Tibial nerve (tissue), 4 donors: Measurements from ENCODE around the gene DAPK1. TPM values are rescaled to one million over a fixed set of nuclear protein-coding genes. Genes with fewer than 3 reads are reported as not detected.

ENCODE experiments used
- DNase-seq, 2 donors: peaks; one replicate each; pipeline ENCODE4 v3.0.0-alpha.2; 2019; ENCODE audit warnings: low spot score in 2 of 2
- H3K27ac ChIP-seq, 4 donors: fragments of 200-600 bp; sonication (generic) in 3 of 4; one replicate each; pipeline ENCODE4 v1.5.1; 2017 to 2019; ENCODE audit warnings: mild to moderate bottlenecking in 1 of 4
- H3K27me3 ChIP-seq, 2 donors: fragments of 200-600 bp; sonication (generic) in 1 of 2; one replicate each; pipeline versions ENCODE4 v1.5.1 to v1.6.0; 2017 to 2019
- H3K36me3 ChIP-seq, 3 donors: fragments of 200-600 bp; sonication (generic); one replicate each; pipeline ENCODE4 v1.5.1; 2018 to 2019
- H3K4me1 ChIP-seq, 4 donors: fragments of 200-600 bp; sonication (generic) in 3 of 4; one replicate each; pipeline ENCODE4 v1.5.1; 2017 to 2019
- H3K4me3 ChIP-seq, 4 donors: fragments of 200-600 bp; sonication (generic) in 3 of 4; one replicate each; pipeline ENCODE4 v1.5.1; 2017 to 2019; ENCODE audit warnings: mild to moderate bottlenecking in 1 of 4, moderate library complexity in 1 of 4
- H3K9me3 ChIP-seq, 4 donors: fragments of 200-600 bp; sonication (generic) in 3 of 4; one replicate each; pipeline ENCODE4 v1.5.1; 2017 to 2019
- CTCF ChIP-seq, 5 experiments: fragments of 200-600 bp in 3 of 5; fragments of 450-650 bp in 2 of 5; sonication (generic) in 3 of 5; IDR thresholded peaks; one replicate each; pipeline ENCODE4 v1.5.1; 2016 to 2019; ENCODE audit warnings: antibody characterized with exemption in 5 of 5, mild to moderate bottlenecking in 3 of 5, moderate library complexity in 2 of 5
- EP300 ChIP-seq, 2 donors: sonication (generic); formaldehyde crosslinking; IDR thresholded peaks; one replicate each; pipeline ENCODE4 v1.6.1; 2017; ENCODE audit warnings: antibody characterized with exemption in 2 of 2, mild to moderate bottlenecking in 1 of 2
- POLR2A ChIP-seq, 2 donors: fragments of 450-650 bp; IDR thresholded peaks; one replicate each; pipeline ENCODE4 v1.6.1; 2017; ENCODE audit warnings: antibody characterized with exemption in 2 of 2, mild to moderate bottlenecking in 2 of 2, moderate library complexity in 2 of 2
- WGBS, 2 donors: methylation state at CpG; one replicate each; pipeline ENCODE4 v1.1.5; 2018; 5-methylcytosine and 5-hydroxymethylcytosine counted together
- total RNA-seq, 4 donors: library from RNA; depleted of rRNA; stranded (reverse); fragments of >200 nt; gene quantifications; one replicate each; pipeline ENCODE4 v1.1.0, GENCODE V29; 2016

The DAPK1 gene
- total RNA-seq, 4 donors from 2014 or later, result 58.8 to 97.3 (median 64.2) TPM

DNA sequence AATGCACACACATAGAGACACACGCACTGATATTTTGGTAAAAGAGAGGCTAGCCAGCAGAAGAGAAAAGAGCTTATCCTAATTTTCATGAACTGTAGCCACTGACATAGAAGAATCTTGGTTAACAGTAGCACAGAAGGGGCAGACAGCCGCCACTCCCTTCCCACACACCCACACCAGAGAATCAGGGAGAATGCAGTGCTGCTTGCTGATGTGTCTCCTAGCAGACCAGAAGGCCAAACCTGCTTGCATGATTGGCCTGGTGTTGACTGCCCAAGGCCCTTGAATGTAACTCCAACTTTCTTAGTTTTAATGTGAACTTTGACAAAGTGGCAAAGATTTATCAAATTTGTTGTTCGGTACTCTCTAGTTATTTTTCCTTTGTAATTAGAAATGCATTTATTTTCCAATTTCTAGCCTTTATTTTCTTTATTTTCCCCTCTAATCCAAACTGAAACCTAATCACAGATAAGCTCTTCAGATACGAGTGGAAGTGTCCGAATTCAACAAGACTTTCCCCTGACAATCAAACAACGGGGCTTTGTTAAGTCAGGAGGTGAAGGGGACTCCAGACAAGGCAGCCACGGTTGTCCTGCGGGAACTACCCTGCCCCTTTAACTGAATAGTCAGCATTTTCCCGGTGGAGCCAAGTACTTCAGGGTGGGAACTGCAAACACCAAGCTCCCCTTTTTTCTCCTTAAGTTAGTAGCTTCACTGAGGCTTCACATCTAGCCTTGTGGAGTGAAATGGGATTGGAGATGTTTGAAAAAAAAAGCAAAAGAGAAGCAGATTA lies 146.3 kb downstream of the DAPK1 start:
- Histone ChIP-seq H3K9me3 (no peaks in the 10 kb centered on the region), H3K27ac (peak overlapping the region in 1 of 4 donors; percentile 55), H3K4me3 (no peak overlapping the region), H3K27me3 (no peaks in the 10 kb centered on the region), H3K4me1 (peaks cover 0 to 25% (median 0%) of the 10 kb centered on the region in 4 donors), H3K36me3 (peaks cover 0 to 13% (median 0%) of the 10 kb centered on the region in 3 donors)
- TF ChIP-seq CTCF (IDR thresholded peaks at IDR 0.05), result no peak
- 37 to 52% methylated on average over 9 of the region's 9 CpGs for WGBS, 2 donors
- no peak for DNase-seq

- Histone ChIP-seq H3K4me1 (peaks cover 0 to 25% (median 0%) of the 10 kb centered on the region in 4 donors), H3K36me3 (peaks cover 0 to 15% (median 0%) of the 10 kb centered on the region in 3 donors), H3K27me3 (no peaks in the 10 kb centered on the region), H3K4me3 (no peak overlapping the region), H3K27ac (no peak overlapping the region), H3K9me3 (no peaks in the 10 kb centered on the region)
- 93 to 98% methylated on average over 1 of the region's 1 CpG for WGBS, 2 donors
- no peak for TF ChIP-seq POLR2A (IDR thresholded peaks at IDR 0.05)
- TF ChIP-seq CTCF (IDR thresholded peaks at IDR 0.05), result no peak
- no peak for TF ChIP-seq EP300 (IDR thresholded peaks at IDR 0.05)
- DNase-seq, result no peak
Measured at GRCh38 chr9:87644659-87645058, 147.0 kb downstream of the DAPK1 start.

DNA sequence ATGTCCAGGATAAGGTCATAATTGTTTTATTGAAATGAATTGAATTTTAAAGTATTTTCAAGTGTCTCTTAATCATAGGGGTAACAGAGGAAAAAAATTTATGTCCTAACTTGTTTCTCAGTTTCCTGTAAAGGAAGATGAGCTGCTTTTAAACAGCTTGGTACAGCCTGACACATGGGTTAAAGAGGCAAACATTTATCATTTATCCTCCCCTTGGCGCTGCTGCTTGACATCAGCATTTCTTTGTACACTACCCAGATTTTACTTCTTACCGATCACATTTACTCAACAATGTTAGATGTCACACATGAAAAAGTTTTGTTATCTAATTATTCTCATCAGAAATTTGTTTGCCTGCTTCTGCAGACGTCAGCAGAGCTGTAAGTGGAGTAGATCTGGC lies 148.9 kb downstream of the DAPK1 start:
- DNase-seq, result no peak
- Histone ChIP-seq H3K4me1 (peaks cover 0 to 15% (median 0%) of the 10 kb centered on the region in 4 donors), H3K4me3 (no peak overlapping the region), H3K27ac (no peak overlapping the region), H3K27me3 (no peaks in the 10 kb centered on the region), H3K9me3 (no peaks in the 10 kb centered on the region), H3K36me3 (peaks cover 0 to 8% (median 0%) of the 10 kb centered on the region in 3 donors)
- TF ChIP-seq POLR2A (IDR thresholded peaks at IDR 0.05) (no peak), CTCF (IDR thresholded peaks at IDR 0.05) (no peak), EP300 (IDR thresholded peaks at IDR 0.05) (no peak)
- WGBS, 2 donors, result 82 to 92% methylated on average over 3 of the region's 3 CpGs

DNA sequence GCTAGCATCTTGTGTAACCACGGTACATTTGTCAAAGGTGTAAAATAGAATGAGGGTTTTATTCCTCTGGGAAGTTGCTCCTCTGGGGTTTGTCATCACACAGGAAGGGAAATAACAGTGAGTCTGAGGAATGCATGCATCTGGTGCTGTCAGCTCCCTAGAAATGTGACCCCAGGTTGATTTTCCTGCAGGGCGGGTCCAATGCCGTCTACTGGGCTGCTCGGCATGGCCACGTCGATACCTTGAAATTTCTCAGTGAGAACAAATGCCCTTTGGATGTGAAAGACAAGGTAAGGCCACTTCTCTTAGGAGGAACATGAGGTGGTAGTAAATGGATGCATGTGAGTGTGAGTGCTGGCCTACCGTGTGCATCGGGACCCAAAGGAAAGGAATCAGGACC lies 149.4 kb downstream of the DAPK1 start:
- H3K27me3 ChIP-seq, result no peaks in the 10 kb centered on the region
- H3K36me3 ChIP-seq, result peaks cover 0 to 8% (median 0%) of the 10 kb centered on the region in 3 donors
- H3K4me1 ChIP-seq, result peaks cover 0 to 15% (median 0%) of the 10 kb centered on the region in 4 donors
- no peak for DNase-seq
- no peak overlapping the region for H3K27ac ChIP-seq
- H3K9me3 ChIP-seq, result no peaks in the 10 kb centered on the region
- no peak overlapping the region for H3K4me3 ChIP-seq
- 95 to 96% methylated on average over 8 of the region's 8 CpGs for WGBS, 2 donors
- no peak for TF ChIP-seq CTCF (IDR thresholded peaks at IDR 0.05)
- no peak for TF ChIP-seq POLR2A (IDR thresholded peaks at IDR 0.05)
- TF ChIP-seq EP300 (IDR thresholded peaks at IDR 0.05), result no peak

DNA sequence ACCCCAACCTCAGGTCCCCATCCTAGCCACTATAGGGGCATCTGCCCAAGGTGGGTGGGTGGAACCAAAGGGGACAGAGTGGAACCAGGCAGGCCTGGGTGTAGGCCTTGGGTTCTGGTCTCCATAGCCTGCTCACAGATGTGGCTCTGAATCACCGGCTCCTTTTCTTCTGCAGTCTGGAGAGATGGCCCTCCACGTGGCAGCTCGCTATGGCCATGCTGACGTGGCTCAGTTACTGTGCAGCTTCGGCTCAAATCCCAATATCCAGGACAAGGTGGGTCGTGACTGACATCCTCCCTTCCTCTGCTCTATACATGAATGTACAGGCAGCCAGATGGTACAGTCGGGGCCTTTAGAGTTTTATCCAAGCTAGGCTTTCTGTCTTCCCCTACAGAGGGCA lies 150.9 kb downstream of the DAPK1 start:
- no peak overlapping the region for H3K4me3 ChIP-seq
- peaks cover 0 to 8% (median 0%) of the 10 kb centered on the region in 3 donors for H3K36me3 ChIP-seq
- H3K27me3 ChIP-seq, result no peaks in the 10 kb centered on the region
- H3K4me1 ChIP-seq, result peaks cover 0 to 9% (median 0%) of the 10 kb centered on the region in 4 donors
- 92 to 94% methylated on average over 7 of the region's 7 CpGs for WGBS, 2 donors
- no peak overlapping the region for H3K27ac ChIP-seq
- TF ChIP-seq CTCF (IDR thresholded peaks at IDR 0.05), result no peak
- DNase-seq, result no peak
- no peaks in the 10 kb centered on the region for H3K9me3 ChIP-seq
